Stomach (tissue), 19 donors: ENCODE measurements around the gene HSPH1. TPM values are rescaled to one million over a fixed set of nuclear protein-coding genes. Genes with fewer than 3 reads are reported as not detected.

Experiments
- DNase-seq, 2 donors: peaks; one replicate each; pipeline versions ENCODE4 v3.0.0 to v3.0.0-alpha.2; 2013 to 2019
- H3K27ac ChIP-seq, 5 donors: fragments of 200-600 bp in 4 of 5; sonication (generic) in 4 of 5; one replicate each; pipeline ENCODE4 v1.5.1; 2013 to 2019; ENCODE audit warnings: mild to moderate bottlenecking in 1 of 5, moderate library complexity in 1 of 5
- H3K27me3 ChIP-seq, 3 donors: fragments of 200-600 bp; sonication (generic); one replicate each; pipeline ENCODE4 v1.5.1; 2017 to 2019; ENCODE audit warnings: mixed run types in 1 of 3
- H3K36me3 ChIP-seq, 4 donors: fragments of 200-600 bp; sonication (generic); 1 replicate in 3 of 4; 2 replicates in 1 of 4; pipeline ENCODE4 v1.5.1; 2016 to 2019
- H3K4me1 ChIP-seq, 4 donors: fragments of 200-600 bp; sonication (generic); one replicate each; pipeline ENCODE4 v1.5.1; 2016 to 2019
- H3K4me3 ChIP-seq, 4 donors: fragments of 200-600 bp; sonication (generic) in 3 of 4; one replicate each; pipeline ENCODE4 v1.5.1; 2016 to 2019; ENCODE audit warnings: mild to moderate bottlenecking in 1 of 4
- H3K9me3 ChIP-seq, 4 donors: fragments of 200-600 bp; sonication (generic); one replicate each; pipeline ENCODE4 v1.5.1; 2016 to 2019
- EP300 ChIP-seq: sonication (generic); formaldehyde crosslinking; IDR thresholded peaks from one replicate; pipeline ENCODE4 v1.6.1; 2017; ENCODE audit warnings: antibody characterized with exemption
- POLR2A ChIP-seq, 4 donors: fragments of 450-650 bp; IDR thresholded peaks; one replicate each; pipeline ENCODE4 v1.6.1; 2016; ENCODE audit warnings: antibody characterized with exemption in 4 of 4, control low read depth in 2 of 4, mild to moderate bottlenecking in 1 of 4, moderate library complexity in 1 of 4
- POLR2AphosphoS5 ChIP-seq, 3 donors: sonication (generic); formaldehyde crosslinking; IDR thresholded peaks; one replicate each; pipeline ENCODE4 v1.6.1; 2016; ENCODE audit warnings: antibody characterized with exemption in 3 of 3
- WGBS, 5 donors: extraction: QIAGEN DNeasy Blood & Tissue Kit in 3 of 5; methylation state at CpG; one replicate each; pipeline versions ENCODE4 v1.1.5 to v1.1.7; 2013 to 2018; 5-methylcytosine and 5-hydroxymethylcytosine counted together
- intact Hi-C: fragments of 100-400 bp; cut with DNase I; formaldehyde crosslinking; loops from one replicate; pipeline ENCODE4 v1.15.1; 2023; ENCODE audit warnings: low total_unique reads
- long read RNA-seq, 10 donors: transcript quantifications; one replicate each; lab custom pipeline, GENCODE V29; 2026
- polyA plus RNA-seq, 3 donors: library from polyadenylated mRNA; stranded (reverse); fragments of 200-250 nt; gene quantifications; one replicate each; pipeline ENCODE4 v1.2.3, GENCODE V29; 2013
- total RNA-seq, 5 donors: library from RNA; depleted of rRNA; stranded (reverse); fragments of >200 nt; gene quantifications; one replicate each; pipeline versions ENCODE4 v1.1.0 to v1.2.3, GENCODE V29; 2014 to 2016
- TF ChIP-seq, protein P1 (sequence below), 7 experiments: fragments of 450-650 bp in 4 of 7; fragments of 200-600 bp in 3 of 7; sonication (generic) in 3 of 7; IDR thresholded peaks; one replicate each; pipeline ENCODE4 v1.5.1; 2016 to 2019; ENCODE audit warnings: antibody characterized with exemption in 7 of 7, control low read depth in 2 of 7, mild to moderate bottlenecking in 1 of 7
- donor health status: healthy with polysubstance abuse.
- donor health status: Bipolar disorder and iron deficiency.
- donor health status: healthy.

Gene HSPH1
- total RNA-seq (10 to 100 TPM; 28.6 to 49.4 (median 33.3) TPM), polyA plus RNA-seq (10 to 100 TPM; 18.6 to 25.1 (median 24.3) TPM)
- long read RNA-seq, donor 1, full-length matches to known transcripts = 2 of 2 reads
- long read RNA-seq, donor 1, partial matches to known transcripts = 0 of 2 reads
- long read RNA-seq, donor 1, other reads (novel, unspliced or antisense) = 0 of 2 reads
- long read RNA-seq, donor 2, full-length matches to known transcripts = 3 of 3 reads
- long read RNA-seq, donor 2, partial matches to known transcripts = 0 of 3 reads
- long read RNA-seq, donor 2, other reads (novel, unspliced or antisense) = 0 of 3 reads
- long read RNA-seq, donor 3, full-length matches to known transcripts = 1 of 1 reads
- long read RNA-seq, donor 3, partial matches to known transcripts = 0 of 1 reads
- long read RNA-seq, donor 3, other reads (novel, unspliced or antisense) = 0 of 1 reads
- long read RNA-seq, donor 4, full-length matches to known transcripts = 1 of 1 reads
- long read RNA-seq, donor 4, partial matches to known transcripts = 0 of 1 reads
- long read RNA-seq, donor 4, other reads (novel, unspliced or antisense) = 0 of 1 reads
- long read RNA-seq, donor 5, full-length matches to known transcripts = 5 of 5 reads
- long read RNA-seq, donor 5, partial matches to known transcripts = 0 of 5 reads
- long read RNA-seq, donor 5, other reads (novel, unspliced or antisense) = 0 of 5 reads
- long read RNA-seq, donor 6, full-length matches to known transcripts = 9 of 9 reads
- long read RNA-seq, donor 6, partial matches to known transcripts = 0 of 9 reads
- long read RNA-seq, donor 6, other reads (novel, unspliced or antisense) = 0 of 9 reads
- long read RNA-seq, donor 7, full-length matches to known transcripts = 4 of 4 reads
- long read RNA-seq, donor 7, partial matches to known transcripts = 0 of 4 reads
- long read RNA-seq, donor 7, other reads (novel, unspliced or antisense) = 0 of 4 reads
- long read RNA-seq, donor 8, full-length matches to known transcripts = 5 of 5 reads
- long read RNA-seq, donor 8, partial matches to known transcripts = 0 of 5 reads
- long read RNA-seq, donor 8, other reads (novel, unspliced or antisense) = 0 of 5 reads
- long read RNA-seq, donor 9, full-length matches to known transcripts = 6 of 33 reads
- long read RNA-seq, donor 9, partial matches to known transcripts = 27 of 33 reads
- long read RNA-seq, donor 9, other reads (novel, unspliced or antisense) = 0 of 33 reads
- long read RNA-seq, donor 10 = 0 reads

- Histone ChIP-seq H3K36me3 (peaks cover 0 to 16% (median 12%) of the 10 kb centered on the region in 4 donors), H3K27ac (peak within 1 kb of the TSS; percentile 88 to 97 (median 95)), H3K4me1 (peaks cover 11 to 34% (median 22%) of the 10 kb centered on the region in 4 donors), H3K4me3 (peak within 1 kb of the TSS; percentile 65 to 95 (median 89)), H3K9me3 (no peaks in the 10 kb centered on the region), H3K27me3 (no peaks in the 10 kb centered on the region)
- WGBS, 5 donors = 0 to 2% (median 0%) methylated on average over 20 to 54 of the region's 54 CpGs
- intact Hi-C loops = no loop called here
- peak; percentile 98 to 99 for DNase-seq
- TF ChIP-seq POLR2AphosphoS5 (IDR thresholded peaks at IDR 0.05) = peak; percentile 91 to 96 (median 92)
- TF ChIP-seq EP300 = no peak
- peak in 2 of 4 donors; percentile 58 to 71 for TF ChIP-seq POLR2A (IDR thresholded peaks at IDR 0.05)
- TF ChIP-seq, protein P1, sequence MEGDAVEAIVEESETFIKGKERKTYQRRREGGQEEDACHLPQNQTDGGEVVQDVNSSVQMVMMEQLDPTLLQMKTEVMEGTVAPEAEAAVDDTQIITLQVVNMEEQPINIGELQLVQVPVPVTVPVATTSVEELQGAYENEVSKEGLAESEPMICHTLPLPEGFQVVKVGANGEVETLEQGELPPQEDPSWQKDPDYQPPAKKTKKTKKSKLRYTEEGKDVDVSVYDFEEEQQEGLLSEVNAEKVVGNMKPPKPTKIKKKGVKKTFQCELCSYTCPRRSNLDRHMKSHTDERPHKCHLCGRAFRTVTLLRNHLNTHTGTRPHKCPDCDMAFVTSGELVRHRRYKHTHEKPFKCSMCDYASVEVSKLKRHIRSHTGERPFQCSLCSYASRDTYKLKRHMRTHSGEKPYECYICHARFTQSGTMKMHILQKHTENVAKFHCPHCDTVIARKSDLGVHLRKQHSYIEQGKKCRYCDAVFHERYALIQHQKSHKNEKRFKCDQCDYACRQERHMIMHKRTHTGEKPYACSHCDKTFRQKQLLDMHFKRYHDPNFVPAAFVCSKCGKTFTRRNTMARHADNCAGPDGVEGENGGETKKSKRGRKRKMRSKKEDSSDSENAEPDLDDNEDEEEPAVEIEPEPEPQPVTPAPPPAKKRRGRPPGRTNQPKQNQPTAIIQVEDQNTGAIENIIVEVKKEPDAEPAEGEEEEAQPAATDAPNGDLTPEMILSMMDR (IDR thresholded peaks at IDR 0.05) = peak in 1 of 7 experiments; percentile 4
Measured at GRCh38 chr13:31161557-31162150, at the start of gene HSPH1. Gene HSPH1 (minus strand): TSS chr13:31161904. CDS start chr13:31161582, 322 bp downstream.

DNA sequence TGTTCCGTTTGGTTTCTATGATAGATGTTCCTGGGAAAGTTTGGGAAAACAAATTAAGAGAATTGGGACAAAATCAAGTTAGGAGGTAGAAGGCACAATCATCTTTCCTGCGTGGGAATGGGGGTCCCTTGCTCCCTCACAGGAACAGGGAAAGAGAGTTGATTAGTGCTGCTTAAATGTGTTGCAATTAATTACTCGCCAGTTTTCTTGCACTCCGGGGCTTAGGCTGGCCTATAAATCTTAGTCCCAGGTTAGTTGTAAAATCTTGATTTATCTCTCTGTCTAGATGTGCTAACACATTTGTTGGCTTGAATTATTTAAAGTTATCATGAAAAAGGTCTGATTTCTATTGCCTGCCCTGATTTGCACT, 48.1 kb upstream of the HSPH1 start:
- Histone ChIP-seq H3K9me3 (no peaks in the 10 kb centered on the region), H3K27me3 (no peaks in the 10 kb centered on the region), H3K4me3 (peak overlapping the region in 1 of 4 donors; percentile 2), H3K4me1 (peaks cover 13 to 45% (median 30%) of the 10 kb centered on the region in 4 donors), H3K27ac (peak overlapping the region in 3 of 5 donors; percentile 3 to 69 (median 5)), H3K36me3 (no peaks in the 10 kb centered on the region)
- intact Hi-C loops = no loop called here
- DNase-seq = no peak
- 29 to 48% (median 35%) methylated on average over 4 of the region's 4 CpGs for WGBS, 5 donors
- no peak for TF ChIP-seq POLR2A (IDR thresholded peaks at IDR 0.05)
- TF ChIP-seq, protein P1 (IDR thresholded peaks at IDR 0.05) = no peak
- TF ChIP-seq POLR2AphosphoS5 (IDR thresholded peaks at IDR 0.05) = no peak
- no peak for TF ChIP-seq EP300

- 15 to 36% (median 20%) methylated on average over 8 of the region's 8 CpGs for WGBS, 5 donors
- Histone ChIP-seq H3K4me3 (peak overlapping the region in 1 of 4 donors; percentile 2), H3K27ac (peak overlapping the region in 4 of 5 donors; percentile 3 to 69 (median 52)), H3K9me3 (no peaks in the 10 kb centered on the region), H3K27me3 (no peaks in the 10 kb centered on the region), H3K4me1 (peaks cover 13 to 40% (median 31%) of the 10 kb centered on the region in 4 donors), H3K36me3 (no peaks in the 10 kb centered on the region)
- intact Hi-C loops = no loop called here
- TF ChIP-seq, protein P1 (IDR thresholded peaks at IDR 0.05) = no peak
- no peak for TF ChIP-seq POLR2A (IDR thresholded peaks at IDR 0.05)
- TF ChIP-seq POLR2AphosphoS5 (IDR thresholded peaks at IDR 0.05) = no peak
- no peak for TF ChIP-seq EP300
- peak; percentile 43 to 74 for DNase-seq
Measured at GRCh38 chr13:31209172-31209840, 47.6 kb upstream of the HSPH1 start.
